Measurements from ENCODE around the gene LIPC.

The LIPC gene

DNA sequence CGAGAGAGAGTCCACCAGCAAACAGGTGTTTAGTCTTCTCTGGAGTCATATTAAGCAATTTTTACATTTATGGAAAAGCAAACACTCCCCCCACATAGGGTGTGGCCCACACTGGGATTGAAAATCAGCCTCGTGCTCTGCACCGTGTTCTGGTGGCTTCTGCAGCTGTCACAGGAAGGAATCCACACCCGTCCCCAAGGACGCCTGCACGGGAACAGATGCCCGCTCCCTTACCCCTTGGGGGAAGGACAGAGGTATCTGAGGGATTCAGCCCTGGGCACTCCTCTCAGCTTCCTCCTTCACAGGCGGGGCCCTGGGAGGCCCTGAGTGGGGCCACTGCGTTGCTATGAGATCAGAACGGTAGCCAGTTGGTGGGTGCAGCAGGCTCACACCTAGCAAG is 27.8 kb downstream of the LIPC start:
- DNase-seq = no peak

DNA sequence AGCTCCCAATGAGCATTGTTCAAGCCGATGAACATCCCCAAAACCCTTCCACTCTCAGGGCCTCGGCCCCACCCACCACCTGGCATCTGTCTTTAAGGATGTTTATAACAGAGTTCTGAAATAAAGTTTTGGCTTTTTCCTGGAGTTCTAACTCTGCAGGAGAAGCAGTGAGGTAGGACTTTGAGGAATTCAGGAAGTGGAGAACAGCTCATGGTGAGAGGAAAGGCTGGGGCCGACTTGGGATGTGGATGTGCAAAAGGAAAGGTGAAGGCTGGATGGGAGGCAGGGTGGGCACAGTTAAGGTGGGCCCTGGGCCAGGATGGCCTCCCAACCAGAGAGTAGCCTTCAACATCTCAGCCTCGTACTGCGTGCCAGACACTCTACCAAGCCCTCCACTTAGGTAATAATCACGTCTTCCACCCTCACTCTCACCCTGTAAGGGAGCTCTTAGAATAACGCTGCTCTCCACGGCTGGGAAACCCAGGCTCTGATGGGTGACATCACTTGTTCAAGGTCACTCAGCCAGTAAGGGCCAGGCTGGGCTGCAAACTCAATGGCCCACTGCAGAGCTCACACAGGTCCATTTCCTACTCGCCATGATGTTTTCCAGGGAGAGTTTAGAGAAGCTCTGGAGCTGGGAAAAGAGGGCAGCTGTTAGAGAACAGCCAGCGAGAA is 28.5 kb downstream of the LIPC start:
- no peak for DNase-seq

DNA sequence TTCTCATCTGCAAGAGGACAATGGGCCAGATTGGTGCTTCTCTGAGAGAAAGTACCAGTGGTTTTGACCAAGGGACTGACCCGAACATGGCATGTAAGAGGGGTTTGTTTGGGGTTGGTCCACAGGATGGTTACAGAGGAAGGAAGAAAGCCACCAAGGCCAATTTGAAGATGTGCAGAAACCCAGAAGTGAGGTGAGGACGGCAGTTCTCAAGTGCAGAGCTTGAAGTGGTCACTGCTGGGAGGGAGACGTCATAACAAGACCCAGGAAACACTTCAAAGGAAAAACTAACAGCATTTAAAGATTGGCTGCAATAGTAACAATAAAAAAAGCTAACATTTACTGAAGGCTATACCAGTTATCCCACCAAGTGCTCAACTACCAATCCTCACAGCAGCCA is 29.1 kb downstream of the LIPC start:
- DNase-seq = no peak

DNA sequence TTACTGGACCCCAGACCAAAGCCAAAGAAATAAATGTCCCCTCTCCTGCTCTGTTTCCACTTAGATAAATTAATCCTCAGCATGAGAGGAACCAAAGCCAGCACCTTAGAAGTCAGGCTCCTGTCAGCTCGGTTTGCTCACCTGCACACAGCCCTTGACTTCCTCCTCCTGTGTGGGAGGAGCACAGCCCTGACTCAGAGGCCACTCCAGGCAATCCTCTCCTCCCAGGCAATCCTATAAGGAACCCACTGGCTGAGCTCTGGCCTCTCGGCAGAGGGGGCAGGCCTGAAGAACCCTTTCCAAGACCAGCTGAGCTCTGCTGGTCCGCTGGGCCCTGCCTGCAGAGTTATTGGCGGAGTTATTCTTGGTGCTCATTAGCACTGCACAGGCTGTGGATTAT is 30.8 kb downstream of the LIPC start:
- no peak for DNase-seq

DNA sequence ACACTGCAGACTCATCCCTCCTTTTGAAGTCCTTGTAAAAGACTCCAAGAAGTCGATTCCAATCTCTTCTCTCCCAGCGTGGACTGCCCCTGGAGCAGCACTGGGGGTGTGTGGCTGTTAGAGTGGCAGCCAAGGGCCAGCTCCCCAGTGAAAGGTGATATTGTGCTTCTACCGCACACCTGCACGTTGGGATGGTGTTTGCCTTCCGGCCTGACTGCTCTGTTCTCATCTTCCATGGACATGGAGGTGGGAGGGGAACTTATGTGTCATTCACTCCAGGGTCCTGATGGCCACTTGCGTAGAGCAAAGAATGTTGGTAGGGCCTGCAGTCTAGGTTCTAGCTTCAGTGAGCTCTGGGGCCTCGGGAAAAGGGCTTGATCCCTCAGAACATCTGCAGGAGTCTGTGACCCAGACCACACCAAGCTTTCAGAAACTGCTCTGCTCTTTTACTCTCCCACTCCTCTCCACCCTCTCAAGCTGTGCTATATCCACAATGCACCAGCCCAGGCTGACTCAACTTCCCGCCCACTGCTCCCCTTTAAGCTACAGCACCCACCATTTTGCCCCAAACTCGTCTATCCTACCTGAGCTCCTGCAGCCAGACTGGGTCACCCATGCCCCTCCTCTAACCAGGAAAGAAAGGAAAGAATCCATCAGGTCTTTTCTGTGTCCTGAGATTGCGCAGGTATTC is 31.3 kb downstream of the LIPC start:
- DNase-seq = no peak

DNA sequence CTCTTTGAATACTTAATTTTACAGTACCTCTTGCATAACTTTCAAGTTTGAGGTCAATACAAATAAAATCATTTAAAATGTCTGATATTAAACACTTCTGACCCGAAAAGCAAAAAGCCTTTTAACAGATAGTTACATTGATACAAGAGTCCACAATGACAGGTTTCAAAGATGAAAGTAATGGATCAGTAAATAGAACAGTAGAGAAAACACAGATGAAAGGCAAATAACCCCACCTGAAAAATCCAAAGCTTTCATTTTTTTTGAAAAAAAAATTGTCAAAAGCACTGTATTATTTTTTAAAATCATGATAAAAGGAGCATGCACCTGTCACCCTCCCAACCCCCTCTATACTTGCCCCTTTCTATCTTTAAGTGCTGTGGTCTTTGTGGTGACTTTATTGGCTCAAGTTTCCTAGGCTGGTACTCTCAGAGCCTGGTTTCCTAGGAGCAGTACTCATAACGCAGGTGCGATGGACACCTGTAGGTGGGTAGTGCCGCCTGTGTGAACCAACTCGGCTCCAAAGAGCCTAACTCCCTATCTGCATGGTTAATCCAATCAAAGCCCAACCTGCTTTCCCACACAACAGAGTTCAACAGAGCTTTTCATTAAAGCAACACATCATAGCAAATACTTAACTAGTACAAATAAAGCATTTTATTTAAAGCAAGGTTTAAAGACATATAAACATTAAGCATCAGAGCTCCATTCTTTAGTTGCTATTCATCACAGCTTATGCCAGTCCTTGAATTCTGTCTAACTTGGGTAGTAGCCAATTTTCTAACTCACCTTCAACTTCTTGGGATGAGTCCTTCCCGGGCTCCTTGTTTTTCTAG is 32.2 kb downstream of the LIPC start:
- no peak for DNase-seq

DNA sequence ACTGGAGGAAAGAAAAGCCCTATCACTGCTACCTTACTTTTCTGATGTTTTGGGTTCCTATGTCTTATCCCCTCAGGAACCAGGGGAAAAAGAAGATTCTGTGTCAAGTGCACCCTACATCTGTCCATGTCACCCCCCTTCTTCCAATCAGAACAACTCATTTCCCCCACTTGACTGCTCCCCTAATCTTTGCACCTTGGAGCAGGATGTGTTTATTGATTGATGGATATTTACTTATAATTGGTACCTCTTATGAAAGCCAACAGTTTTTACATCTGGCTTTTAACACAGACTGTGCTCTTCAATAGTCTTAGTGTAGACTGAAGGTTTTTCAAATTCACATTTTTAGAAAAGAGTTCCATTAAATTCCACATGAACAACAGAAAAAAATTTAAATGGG is 33.3 kb downstream of the LIPC start:
- DNase-seq = no peak

DNA sequence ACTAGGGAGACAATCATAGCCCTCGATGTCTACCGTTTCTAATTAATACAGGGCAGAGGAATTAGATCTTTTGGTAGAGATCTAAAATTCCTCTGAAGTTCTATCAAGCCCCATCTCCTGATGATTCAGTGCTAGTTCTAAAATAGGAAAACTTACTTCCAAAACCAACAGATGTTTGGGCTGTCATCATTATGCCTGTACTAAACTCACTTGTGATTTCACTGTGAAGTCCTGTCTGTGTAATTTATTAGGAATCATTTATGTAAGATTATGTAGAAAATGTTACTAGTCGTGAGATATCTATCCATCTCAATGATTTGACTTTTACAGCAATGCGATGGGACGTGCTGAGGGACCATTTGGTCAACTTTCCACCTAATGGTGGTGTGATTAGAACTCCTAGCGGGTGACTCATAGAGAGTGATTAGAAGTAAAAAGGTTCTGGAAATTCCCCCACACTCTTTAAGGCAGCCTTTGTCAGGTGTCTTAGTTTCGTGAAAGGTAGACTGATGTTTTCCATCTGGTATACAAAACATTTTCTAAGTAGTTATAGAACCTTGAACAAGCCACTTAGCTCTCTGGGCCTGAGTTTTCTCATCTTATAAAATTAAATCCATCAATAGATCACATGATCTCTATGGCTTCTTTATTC is 34.2 kb downstream of the LIPC start:
- DNase-seq = no peak

DNA sequence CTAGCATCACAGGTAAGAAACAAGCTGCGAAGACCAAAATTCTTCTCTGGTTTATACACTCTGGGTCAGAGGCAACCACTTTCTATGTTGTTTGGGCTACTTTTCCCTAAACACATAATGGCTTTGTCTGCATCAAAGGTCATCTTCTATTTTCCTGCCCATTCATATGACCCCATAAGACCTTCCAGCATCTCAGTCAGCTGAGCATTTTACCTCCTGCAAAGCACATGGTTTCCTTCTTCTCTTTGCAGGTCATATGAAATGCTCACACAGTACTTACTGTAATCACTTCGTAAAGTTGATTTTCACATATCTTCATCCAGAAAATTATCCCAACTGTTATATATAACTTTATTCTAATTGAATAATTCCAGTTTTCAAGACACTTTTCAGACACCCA is 34.8 kb downstream of the LIPC start:
- no peak for DNase-seq

DNA sequence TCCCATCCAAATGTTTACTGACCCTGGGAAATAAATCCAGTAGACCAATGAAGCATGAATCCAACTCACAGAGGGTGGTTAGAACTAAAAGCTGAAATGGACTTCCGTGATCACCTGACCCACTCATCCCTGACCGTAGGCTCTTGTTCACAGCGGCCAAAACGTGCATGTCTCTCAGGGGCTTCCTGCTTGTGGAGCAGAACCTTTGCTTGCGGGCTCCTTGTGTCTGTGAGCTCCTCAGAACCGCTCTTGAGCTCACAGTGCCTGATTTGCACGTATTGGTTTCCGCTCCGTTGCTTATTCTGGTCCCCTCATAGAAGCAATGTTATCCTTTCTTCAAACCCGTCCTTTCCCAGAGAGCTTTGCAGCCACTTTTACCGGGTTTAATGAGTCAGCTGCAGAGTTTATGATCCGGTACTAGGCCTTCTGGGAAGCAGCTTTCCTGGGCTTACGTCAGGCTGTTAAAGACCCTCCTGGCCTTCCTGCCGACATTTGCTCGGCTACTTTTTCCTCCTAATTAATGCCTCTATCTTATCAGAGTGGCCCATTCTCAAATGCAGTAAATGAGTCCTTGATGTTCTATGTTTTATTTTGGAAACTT is 35.4 kb downstream of the LIPC start:
- DNase-seq = no peak

DNA sequence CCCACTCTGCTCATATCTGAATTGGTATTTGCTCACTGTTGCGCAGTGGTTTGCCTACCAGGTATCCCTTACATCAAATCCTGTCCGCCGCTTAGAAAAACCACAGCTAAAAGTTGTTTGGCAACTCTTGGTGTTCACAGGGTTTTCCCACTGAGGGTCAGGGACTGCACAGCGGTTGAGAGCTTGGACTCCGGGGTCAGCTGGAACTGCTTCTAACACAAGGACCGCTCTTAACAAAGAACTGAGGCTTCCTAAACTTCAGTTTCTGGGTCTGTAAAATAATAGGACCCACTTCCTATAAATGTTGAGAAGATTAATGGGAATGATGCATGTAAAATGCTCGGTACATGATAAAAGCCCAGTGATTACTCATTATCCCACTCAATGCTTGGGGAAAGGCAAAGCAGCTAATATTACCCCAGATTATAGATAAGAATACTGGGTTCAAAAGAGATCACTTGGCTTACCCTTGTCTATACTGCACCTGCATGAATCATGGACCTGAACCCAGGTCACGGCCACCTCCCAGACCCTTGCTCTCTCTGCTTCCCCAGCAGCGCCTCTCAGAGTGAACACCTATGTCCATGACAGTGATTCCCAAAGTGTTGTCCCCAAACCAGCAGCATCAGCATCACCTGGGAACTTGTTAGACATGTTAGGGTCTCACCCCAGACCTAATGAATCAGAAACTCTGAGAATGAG is 36.1 kb downstream of the LIPC start:
- DNase-seq = no peak

DNA sequence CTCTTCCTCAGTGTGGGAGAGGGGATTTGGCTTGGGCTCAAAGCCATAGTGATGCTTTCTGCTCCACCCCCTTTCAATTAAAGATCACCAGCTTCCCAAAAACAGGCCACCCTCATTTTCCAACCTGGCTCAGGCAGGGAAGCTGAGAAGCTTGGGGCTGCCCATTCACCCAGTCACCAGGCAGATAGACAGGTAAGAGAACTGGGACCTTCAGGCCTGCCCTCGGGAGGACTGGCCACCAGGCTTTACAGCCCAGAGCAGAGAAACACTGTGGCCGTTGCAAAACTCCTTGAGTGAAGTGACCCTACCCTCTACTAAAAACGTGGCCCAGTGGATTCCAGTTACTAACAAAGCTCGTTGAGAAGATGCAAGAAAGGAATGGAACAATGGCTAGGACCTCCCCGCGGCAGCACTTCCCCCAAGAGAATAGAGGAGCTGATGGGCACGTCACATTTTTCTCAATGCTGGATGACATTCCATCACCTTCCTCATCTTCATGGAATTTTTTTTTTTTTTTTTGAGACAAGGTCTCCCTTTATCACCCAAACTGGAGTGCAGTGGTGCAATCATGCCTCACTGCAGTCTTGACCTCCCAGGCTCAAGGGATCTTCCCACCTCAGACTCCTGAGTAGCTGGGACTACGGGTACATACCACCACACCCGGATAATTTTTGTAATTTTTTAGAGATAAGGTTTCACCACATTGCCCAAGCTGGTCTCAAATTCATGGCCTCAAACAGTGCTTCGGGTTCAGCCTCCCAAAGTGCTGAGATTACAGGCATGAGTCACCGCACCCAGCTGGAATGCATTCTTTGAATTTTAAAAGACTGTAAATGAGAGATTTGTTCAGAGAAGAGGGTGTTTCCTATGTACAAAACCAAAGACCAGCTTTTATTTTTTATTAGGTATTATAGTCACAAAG is 37.9 kb downstream of the LIPC start:
- no peak for DNase-seq

DNA sequence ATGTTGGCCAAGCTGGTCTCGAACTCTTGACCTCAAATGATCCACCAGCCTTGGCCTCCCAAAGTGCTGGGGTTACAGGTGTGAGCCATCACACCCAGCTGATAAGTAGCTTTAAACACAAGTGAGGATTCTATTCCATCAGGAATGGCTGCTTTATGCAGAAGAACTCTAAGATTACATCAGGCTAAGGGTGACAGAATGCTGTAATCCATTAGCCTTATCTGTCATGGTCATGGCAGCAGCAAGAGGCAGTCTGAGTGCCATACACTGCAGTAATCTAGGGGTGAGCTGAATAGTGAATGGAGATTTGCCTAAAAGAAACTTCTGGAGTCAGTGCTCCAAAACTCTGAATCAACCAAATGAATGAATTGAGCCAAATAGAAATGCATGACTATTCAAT is 39.6 kb downstream of the LIPC start:
- DNase-seq = no peak

DNA sequence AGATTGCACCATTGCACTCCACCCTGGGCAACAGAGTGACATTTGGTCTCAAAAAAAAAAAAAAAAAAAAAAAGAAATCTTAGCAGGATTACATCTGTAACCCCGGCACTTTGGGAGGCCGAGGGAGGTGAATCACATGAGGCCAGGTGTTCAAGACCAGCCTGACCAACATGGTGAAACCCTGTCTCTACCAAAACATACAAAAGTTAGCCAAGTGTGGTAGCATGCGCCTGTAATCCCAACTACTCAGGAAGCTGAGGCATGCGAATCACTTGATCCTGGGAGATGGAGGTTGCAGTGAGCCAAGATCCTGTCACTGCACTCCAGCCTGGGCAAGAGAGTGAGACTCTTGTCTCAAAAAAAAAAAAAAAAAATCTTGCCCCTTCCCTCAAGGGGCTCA is 40.4 kb downstream of the LIPC start:
- no peak for DNase-seq

DNA sequence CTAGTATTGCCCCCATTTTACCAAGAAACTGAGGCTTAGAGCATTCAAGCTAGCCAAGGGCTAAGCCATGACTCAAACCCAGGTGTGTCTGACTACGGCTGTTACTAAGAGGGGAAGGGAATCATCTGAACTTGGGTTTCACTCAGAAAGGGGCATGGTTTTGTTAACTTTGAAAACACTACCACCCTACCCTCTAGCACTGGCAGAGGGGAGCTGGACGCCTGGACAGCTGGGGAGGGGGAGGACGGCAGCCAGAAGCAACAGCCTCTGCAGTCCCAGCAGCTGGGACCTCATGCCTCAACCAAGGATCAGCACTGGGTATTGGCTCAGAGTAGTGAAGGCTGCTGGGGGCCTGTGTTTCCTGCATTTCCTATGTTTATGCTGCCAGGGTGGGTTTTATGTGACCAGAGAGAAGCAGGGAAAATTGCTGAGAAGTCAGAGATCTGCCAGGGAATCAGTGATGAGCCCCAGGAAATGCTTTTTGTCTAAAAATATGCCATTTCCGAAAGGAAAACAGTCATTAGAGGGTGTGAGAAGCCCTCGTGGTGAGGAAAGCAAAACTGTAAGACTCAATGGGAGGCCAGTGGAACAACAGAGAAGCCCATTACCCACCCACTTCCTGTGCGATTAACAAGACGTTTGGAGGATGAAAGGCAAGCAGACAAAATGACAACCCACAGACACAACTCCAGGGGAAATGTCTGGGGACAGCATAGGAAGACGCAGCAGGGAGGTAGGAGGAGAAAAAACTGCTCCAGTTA is 41.2 kb downstream of the LIPC start:
- DNase-seq = peak; percentile 16

DNA sequence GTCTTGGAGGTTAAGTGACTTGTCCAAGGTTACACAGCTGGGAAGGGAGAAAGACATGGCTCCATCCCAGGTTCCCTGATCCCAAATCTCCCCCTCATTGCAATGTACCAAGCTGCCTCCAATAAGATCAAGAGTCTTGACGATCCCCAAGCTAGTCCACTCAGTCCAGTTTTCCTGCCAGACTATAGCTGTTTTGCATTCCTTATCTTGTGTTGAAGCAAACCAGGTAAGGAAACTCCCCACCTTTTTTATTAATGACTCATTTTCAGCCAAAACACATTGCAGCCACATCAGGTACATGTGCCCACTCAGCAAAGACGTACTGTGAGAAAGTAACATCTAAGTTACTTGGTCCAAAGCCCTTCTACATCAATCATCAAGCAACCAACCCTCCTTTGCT is 41.9 kb downstream of the LIPC start:
- DNase-seq = no peak

DNA sequence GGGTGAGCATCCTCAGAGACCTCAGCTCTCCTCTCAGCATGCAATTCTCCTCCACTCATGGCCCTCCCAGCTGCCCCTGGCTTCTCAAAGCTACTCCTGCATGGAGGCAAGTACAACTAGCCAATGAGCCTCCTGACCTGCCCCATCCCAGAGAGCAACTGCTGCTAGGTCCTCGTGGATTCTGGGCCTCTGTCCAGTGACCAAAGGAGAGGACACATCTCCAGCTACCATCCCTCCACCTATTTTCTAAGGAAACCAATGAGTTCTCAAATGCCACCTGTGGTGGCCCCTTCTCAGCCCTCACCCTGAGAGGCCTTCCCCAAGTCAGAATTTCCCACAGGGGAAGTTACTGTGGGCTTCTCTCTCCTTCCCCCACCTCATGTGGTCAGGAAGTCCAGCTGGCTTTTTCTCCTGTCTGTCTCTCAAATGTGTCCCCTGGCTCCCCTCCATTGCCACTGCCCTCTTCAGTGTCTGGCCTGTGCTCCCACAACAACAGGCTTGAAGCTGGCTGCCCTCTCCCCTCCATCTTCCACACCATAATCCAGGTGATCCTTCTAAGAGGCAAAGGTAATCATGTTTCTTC is 43.0 kb downstream of the LIPC start:
- no peak for DNase-seq

DNA sequence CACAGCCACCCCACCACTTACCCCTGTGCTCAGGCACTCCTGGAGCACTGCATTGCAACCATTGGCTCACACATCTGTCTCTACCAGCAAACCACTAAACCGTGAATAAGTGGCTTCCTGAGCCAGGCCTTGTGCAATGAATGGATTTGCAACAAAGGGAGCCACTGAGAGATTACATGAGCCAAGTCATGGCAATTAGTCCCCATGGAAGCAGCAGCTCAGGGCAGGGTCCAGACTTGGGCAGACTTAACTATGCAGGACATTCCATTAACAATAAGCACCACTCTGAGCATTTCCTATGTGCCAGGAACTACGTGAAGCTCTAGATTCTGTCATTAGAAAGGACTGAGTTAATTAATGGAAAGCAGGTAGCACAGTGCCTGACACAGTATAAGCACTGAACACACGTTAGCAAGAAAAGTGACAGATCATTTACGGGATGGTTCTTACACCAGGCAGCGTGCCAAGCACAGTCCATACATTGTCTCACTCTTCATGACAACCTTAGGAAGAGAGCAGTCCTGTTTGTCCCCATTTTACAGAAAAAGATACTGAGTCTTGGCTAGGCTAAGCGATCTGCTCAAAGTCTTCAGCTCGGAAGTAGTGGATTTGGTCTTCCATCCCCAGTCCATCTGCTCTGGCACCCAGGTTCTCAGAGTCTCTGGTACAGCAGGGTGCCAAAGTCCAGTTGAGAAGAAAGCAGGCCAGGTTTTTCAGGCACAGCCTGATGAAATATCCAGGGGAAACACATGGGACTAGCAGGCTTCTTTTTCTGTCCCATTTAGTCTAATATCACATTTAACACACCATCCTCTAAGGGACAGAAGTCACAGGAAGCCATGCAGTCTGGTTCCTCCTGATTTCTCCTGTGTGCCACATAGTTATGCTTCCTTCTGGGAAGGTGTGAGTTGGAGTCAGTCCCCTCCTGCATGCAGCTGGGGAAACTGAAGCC is 44.1 kb downstream of the LIPC start:
- DNase-seq = no peak

All from activated CD4-positive, alpha-beta T cell treated with anti-CD3 and anti-CD28 coated beads, Interleukin-2, amount 50 U/mL, for 1 hour (primary cell).